OCI-LY3 (cell line): Measurements from ENCODE around the gene LRRC4C.

Experiments used
- EZH2phosphoT487 ChIP-seq: fragments of 200-600 bp; shearing (Covaris generic); IDR thresholded peaks from 2 replicates; pipeline ENCODE4 v1.6.1; 2018; ENCODE audit warnings: antibody characterized with exemption, mixed run types, low read depth
- TF ChIP-seq, protein P1 (sequence below): fragments of 200-600, 300-600 bp; sonication (generic); IDR thresholded peaks from 2 replicates; pipeline ENCODE4 v1.5.1; 2014; ENCODE audit warnings: antibody characterized with exemption, low read length, low read depth

DNA sequence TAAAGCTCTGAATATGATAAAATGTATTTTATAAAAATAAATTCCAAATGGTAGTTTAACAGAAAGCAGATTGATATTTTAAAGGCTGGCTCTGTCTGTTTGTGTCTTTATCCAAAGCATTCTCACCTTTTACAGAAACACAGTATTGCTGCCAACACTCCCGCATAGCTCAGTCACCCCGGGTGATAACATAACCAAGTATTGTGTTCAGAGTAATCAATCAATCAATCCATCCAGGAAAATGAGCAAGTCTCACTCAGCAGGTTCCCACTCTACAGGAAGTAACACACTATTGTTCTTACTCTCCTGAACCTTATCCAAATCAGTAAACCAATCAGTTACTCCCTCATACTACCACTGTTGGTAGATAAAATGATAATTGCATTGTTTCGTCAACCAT is 203.4 kb downstream of the LRRC4C start:
- TF ChIP-seq, protein P1, sequence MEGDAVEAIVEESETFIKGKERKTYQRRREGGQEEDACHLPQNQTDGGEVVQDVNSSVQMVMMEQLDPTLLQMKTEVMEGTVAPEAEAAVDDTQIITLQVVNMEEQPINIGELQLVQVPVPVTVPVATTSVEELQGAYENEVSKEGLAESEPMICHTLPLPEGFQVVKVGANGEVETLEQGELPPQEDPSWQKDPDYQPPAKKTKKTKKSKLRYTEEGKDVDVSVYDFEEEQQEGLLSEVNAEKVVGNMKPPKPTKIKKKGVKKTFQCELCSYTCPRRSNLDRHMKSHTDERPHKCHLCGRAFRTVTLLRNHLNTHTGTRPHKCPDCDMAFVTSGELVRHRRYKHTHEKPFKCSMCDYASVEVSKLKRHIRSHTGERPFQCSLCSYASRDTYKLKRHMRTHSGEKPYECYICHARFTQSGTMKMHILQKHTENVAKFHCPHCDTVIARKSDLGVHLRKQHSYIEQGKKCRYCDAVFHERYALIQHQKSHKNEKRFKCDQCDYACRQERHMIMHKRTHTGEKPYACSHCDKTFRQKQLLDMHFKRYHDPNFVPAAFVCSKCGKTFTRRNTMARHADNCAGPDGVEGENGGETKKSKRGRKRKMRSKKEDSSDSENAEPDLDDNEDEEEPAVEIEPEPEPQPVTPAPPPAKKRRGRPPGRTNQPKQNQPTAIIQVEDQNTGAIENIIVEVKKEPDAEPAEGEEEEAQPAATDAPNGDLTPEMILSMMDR: no peak
- TF ChIP-seq EZH2phosphoT487: no peak
